ENCODE data around the gene RPL10. TPM values are rescaled to one million over a fixed set of nuclear protein-coding genes. Genes with fewer than 3 reads are reported as not detected.

RPL10 gene
- total RNA-seq, 1 donor = 3,230 TPM

- DNase-seq (ENCODE audit: low read depth) = no peak
- TF ChIP-seq, protein P1, sequence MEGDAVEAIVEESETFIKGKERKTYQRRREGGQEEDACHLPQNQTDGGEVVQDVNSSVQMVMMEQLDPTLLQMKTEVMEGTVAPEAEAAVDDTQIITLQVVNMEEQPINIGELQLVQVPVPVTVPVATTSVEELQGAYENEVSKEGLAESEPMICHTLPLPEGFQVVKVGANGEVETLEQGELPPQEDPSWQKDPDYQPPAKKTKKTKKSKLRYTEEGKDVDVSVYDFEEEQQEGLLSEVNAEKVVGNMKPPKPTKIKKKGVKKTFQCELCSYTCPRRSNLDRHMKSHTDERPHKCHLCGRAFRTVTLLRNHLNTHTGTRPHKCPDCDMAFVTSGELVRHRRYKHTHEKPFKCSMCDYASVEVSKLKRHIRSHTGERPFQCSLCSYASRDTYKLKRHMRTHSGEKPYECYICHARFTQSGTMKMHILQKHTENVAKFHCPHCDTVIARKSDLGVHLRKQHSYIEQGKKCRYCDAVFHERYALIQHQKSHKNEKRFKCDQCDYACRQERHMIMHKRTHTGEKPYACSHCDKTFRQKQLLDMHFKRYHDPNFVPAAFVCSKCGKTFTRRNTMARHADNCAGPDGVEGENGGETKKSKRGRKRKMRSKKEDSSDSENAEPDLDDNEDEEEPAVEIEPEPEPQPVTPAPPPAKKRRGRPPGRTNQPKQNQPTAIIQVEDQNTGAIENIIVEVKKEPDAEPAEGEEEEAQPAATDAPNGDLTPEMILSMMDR (IDR thresholded peaks at IDR 0.05; ENCODE audit: insufficient read depth, low read length) = no peak
- H3K4me3 ChIP-seq (ENCODE audit: low read depth, low read length) = no peak overlapping the region
Observed at GRCh38 chrX:154449618-154450017, 51.4 kb downstream of the RPL10 start.

DNA sequence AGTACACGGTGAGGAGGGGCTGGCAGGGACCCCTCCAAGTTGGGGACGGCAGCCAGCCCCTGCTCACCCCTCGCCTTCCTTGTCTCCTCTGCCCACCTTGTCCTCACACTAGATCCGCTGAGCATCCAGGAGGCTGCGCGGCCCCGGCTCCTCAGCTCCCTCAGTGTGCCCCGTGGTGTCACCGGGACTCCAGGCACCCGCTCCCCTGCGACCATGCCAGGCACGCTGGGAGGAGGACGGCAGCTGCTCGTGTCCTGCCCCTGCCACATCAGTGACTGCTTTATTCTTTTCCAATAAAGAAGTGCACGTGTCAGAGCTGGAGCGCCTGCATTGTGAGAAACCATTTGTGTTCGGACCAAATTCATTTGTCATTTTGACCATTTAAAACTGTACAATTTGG is 52.1 kb downstream of the RPL10 start:
- no peak overlapping the region for H3K4me3 ChIP-seq (ENCODE audit: low read depth, low read length)
- TF ChIP-seq, protein P1 (IDR thresholded peaks at IDR 0.05; ENCODE audit: insufficient read depth, low read length) = no peak
- no peak for DNase-seq (ENCODE audit: low read depth)

Small RNA genes within 50 kb of the gene (small RNA-seq; reads per million reads assigned to genes)
- not detected for gene MIR6858
- gene SNORA70 = not detected

Other genes starting within 250 kb of the RPL10 start
- gene OPN1MW, start 215.8 kb upstream of the RPL10 start, total RNA-seq (ENCODE audit: low replicate concordance) = not detected in 2 replicates
- not detected in 2 replicates for gene OPN1MW2, start 178.6 kb upstream of the RPL10 start, total RNA-seq (ENCODE audit: low replicate concordance)
- gene OPN1MW3, start 140.8 kb upstream of the RPL10 start, total RNA-seq (ENCODE audit: low replicate concordance) = not detected in 2 replicates
- gene TEX28, start 103.3 kb upstream of the RPL10 start, total RNA-seq (ENCODE audit: low replicate concordance) = not detected in 2 replicates
- gene TKTL1, start 102.6 kb upstream of the RPL10 start, total RNA-seq (ENCODE audit: low replicate concordance) = not detected in 2 replicates
- 549 and 1,365 TPM in 2 replicates for gene FLNA, start 23.7 kb upstream of the RPL10 start, total RNA-seq (ENCODE audit: low replicate concordance)
- gene EMD, start 19.1 kb upstream of the RPL10 start, total RNA-seq (ENCODE audit: low replicate concordance) = 9.6 and 29.9 TPM in 2 replicates
- gene DNASE1L1, start 10.9 kb downstream of the RPL10 start, total RNA-seq (ENCODE audit: low replicate concordance) = 15.8 and 31.0 TPM in 2 replicates
- gene TAFAZZIN, start 13.2 kb downstream of the RPL10 start, total RNA-seq (ENCODE audit: low replicate concordance) = 18.0 and 30.9 TPM in 2 replicates
- 33.2 and 36.1 TPM in 2 replicates for gene ATP6AP1, start 30.3 kb downstream of the RPL10 start, total RNA-seq (ENCODE audit: low replicate concordance)
- gene GDI1, start 38.8 kb downstream of the RPL10 start, total RNA-seq (ENCODE audit: low replicate concordance) = 53.9 and 115 TPM in 2 replicates
- 39.0 and 99.0 TPM in 2 replicates for gene FAM50A, start 45.8 kb downstream of the RPL10 start, total RNA-seq (ENCODE audit: low replicate concordance)
- gene PLXNA3, start 59.9 kb downstream of the RPL10 start, total RNA-seq (ENCODE audit: low replicate concordance) = 11.9 and 25.8 TPM in 2 replicates
- 19.1 and 31.6 TPM in 2 replicates for gene LAGE3, start 80.9 kb downstream of the RPL10 start, total RNA-seq (ENCODE audit: low replicate concordance)
- 10.9 and 35.0 TPM in 2 replicates for gene UBL4A, start 88.2 kb downstream of the RPL10 start, total RNA-seq (ENCODE audit: low replicate concordance)
- 23.9 and 28.6 TPM in 2 replicates for gene SLC10A3, start 92.3 kb downstream of the RPL10 start, total RNA-seq (ENCODE audit: low replicate concordance)
- gene FAM3A, start 117.9 kb downstream of the RPL10 start, total RNA-seq (ENCODE audit: low replicate concordance) = 16.9 and 20.0 TPM in 2 replicates
- 45.5 and 126 TPM in 2 replicates for gene G6PD, start 148.5 kb downstream of the RPL10 start, total RNA-seq (ENCODE audit: low replicate concordance)
- gene IKBKG, start 149.2 kb downstream of the RPL10 start, total RNA-seq (ENCODE audit: low replicate concordance) = 17.1 and 37.2 TPM in 2 replicates
- not detected in 2 replicates for gene CTAG1A, start 186.8 kb downstream of the RPL10 start, total RNA-seq (ENCODE audit: low replicate concordance)
- gene CTAG1B, start 220.9 kb downstream of the RPL10 start, total RNA-seq (ENCODE audit: low replicate concordance) = not detected in 2 replicates